GM18951 (cell line): ENCODE measurements around the gene LFNG.

ENCODE experiments used
- POLR2A ChIP-seq: IDR thresholded peaks from 4 replicates; pipeline ENCODE4 v1.6.1; 2011; ENCODE audit warnings: mild to moderate bottlenecking; ENCODE audit not compliant: insufficient read length, insufficient read depth; ENCODE audit errors: extremely low read depth
- in situ Hi-C: fragments of 300-500 bp; cut with MboI; formaldehyde crosslinking; loops from one replicate; pipeline ENCODE4 v1.12.0; 2022; ENCODE audit warnings: low sequenced_read_pairs, mixed read lengths, inconsistent platforms; ENCODE audit not compliant: unreplicated experiment

Gene LFNG

GRCh38 chr7:2520761-2521290, 1.3 kb downstream of the LFNG start:
- in situ Hi-C loops = no loop called here
- TF ChIP-seq POLR2A = no peak

GRCh38 chr7:2521341-2521745, 1.8 kb downstream of the LFNG start:
- TF ChIP-seq POLR2A = no peak
- in situ Hi-C loops = no loop called here

GRCh38 chr7:2521952-2522591, 2.5 kb downstream of the LFNG start:
- TF ChIP-seq POLR2A = no peak
- in situ Hi-C loops = no loop called here

GRCh38 chr7:2522780-2523433, 3.3 kb downstream of the LFNG start:
- in situ Hi-C loops = no loop called here
- TF ChIP-seq POLR2A = no peak

- no peak for TF ChIP-seq POLR2A
- in situ Hi-C loops = no loop called here
Observed at GRCh38 chr7:2523461-2523936, 3.9 kb downstream of the LFNG start.

GRCh38 chr7:2523941-2524807, 4.6 kb downstream of the LFNG start:
- TF ChIP-seq POLR2A = no peak
- in situ Hi-C loops = no loop called here

- TF ChIP-seq POLR2A = no peak
- in situ Hi-C loops = no loop called here
Observed at GRCh38 chr7:2524808-2525657, 5.5 kb downstream of the LFNG start.

- TF ChIP-seq POLR2A = no peak
- in situ Hi-C loops = no loop called here
Observed at GRCh38 chr7:2525658-2526630, 6.4 kb downstream of the LFNG start.

GRCh38 chr7:2526659-2527504, 7.3 kb downstream of the LFNG start:
- no peak for TF ChIP-seq POLR2A
- in situ Hi-C loops = no loop called here

GRCh38 chr7:2527505-2528467, 8.2 kb downstream of the LFNG start:
- in situ Hi-C loops = no loop called here
- TF ChIP-seq POLR2A = no peak
